NCI-H128 (cell line): ENCODE measurements around the gene HSD3B1.
"Not testable (repeated sequence)": the region's sequence is repeated elsewhere in the genome, so short reads cannot be mapped to it uniquely, and the experiment has no call there.

ENCODE experiments used
- DNase-seq: peaks from one replicate; lab custom pipeline; 2025; ENCODE audit not compliant: unreplicated experiment; lab: John Stamatoyannopoulos, UW

Gene HSD3B1

DNA sequence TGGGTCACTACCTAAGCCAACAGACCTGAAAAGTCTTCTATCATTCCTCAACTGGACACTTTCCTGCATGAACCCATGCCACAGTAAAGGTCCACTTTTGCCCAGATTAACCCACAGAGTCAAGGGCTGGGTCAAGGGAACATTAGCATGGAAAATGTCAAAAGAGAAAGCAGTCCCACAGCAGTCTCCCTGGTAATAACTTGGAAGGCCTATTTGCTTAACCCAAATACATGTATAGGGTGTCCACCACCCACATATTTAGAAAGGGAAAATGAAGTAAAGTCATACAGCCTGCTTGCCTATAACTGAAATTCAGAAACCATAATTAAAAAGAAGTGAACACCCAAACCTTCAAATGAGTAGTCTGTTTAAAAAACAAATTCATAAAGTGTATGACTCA, 16.1 kb upstream of the HSD3B1 start:
- no peak for DNase-seq

DNA sequence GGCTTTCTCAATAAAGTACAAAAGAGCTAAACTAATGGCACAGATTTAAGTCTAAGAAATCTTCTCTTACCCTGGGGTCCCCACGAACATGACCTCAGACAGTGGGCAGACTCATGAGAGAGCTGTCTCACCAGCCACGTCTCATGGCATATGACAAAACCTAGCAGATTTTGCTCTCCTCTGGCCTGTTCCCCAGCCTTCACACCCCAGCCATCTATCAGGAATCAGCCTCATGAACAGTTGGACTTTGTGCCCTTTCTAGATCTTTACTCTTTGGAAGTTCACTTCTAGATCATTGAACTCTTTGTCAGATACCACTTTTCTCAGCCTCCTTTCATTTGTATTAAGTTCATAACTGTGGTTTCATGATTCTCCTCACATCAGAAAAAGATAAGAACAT, 14.2 kb upstream of the HSD3B1 start:
- no peak for DNase-seq

- DNase-seq, result no peak
Observed at GRCh38 chr1:119504831-119505230, 2.2 kb upstream of the HSD3B1 start.

GRCh38 chr1:119510046-119510445, 3.0 kb downstream of the HSD3B1 start:
- no peak for DNase-seq

- no peak for DNase-seq
Observed at GRCh38 chr1:119515221-119515620, 8.2 kb downstream of the HSD3B1 start.

DNA sequence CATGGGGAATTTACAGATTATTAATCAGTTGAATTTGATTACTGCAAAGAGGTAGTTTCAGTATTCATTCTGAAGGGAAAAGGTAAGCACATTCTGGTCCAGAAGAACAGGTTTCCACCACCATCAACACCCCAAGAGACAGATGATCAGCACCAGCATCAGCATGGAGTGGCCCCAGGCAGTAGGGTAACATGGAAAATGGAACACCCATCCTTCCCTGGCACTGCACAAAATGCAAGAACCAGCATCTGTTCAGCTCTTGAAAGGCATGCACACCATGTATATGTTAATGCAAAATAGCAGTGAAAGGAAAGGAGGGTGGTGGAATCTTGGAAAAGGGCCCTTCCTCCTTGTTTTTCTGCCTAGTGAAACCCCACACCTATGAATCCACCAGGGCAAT, 9.2 kb downstream of the HSD3B1 start:
- DNase-seq, result no peak

DNA sequence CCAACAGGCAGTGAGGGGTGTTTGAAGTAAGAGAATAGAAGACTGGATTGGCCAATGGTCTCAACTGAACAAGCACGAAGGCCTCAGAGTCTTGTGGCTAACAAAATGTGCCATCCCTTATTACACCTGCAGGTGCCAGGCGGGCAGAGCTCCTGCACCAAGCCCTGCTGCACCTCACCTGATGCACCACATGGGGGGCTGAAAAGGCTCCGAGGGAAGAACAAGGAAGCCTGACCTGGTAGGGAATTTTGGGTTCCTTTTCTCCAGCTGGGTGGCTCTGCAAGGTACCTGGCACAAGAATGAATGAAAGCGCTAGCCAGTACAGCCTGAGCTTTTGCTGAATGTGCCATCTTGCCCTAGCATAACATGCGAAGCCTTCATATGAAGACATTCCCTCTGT, 9.7 kb downstream of the HSD3B1 start:
- no peak for DNase-seq

DNA sequence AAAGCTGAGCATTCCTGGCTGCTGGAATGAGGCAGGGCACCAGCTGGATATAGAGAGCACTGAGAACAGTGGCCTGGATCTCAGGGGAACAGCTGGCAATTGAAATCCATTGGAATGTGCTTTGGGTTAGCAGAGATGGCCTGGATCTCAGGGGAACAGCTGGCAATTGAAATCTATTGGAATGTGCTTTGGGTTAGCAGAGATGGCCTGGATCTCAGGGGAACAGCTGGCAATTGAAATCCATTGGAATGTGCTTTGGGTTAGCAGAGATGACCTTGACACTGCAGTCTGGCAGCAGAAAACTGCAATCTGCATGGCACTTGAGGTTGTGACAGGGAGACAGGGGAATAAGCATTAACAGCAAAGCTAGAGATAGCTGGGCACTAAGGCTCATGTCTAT, 10.7 kb downstream of the HSD3B1 start:
- DNase-seq, result not testable (repeated sequence)

GRCh38 chr1:119531606-119532323, 24.8 kb downstream of the HSD3B1 start:
- DNase-seq, result no peak

DNA sequence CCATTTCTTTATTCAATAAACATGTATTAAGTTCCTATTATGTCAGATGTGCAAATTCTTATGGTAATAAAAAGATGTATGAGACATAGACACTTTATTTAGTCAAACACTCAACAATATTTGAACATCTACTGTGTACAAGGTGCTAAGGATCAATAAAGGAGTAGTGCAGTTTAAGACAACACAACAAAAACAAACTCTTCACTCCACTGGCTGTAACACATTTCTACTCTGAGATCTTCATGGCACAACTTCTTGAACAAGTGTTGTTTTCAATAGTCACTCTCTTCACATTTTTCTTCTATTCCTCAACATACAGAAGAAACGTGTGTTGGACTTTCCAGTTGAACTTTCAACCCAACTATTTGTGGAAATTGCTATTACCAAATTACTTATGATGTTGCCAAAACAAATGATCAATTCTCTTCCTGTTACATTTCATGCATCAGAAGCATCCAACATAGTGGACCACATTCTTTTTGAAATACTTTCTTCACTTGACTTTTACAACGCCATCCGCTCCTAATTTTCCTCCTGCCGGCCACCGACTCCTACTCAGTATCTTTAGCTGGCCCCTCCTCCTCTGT, 25.4 kb downstream of the HSD3B1 start:
- no peak for DNase-seq

- DNase-seq, result no peak
Observed at GRCh38 chr1:119535381-119535780, 28.4 kb downstream of the HSD3B1 start.

- no peak for DNase-seq
Observed at GRCh38 chr1:119537966-119538365, 31.0 kb downstream of the HSD3B1 start.

GRCh38 chr1:119539636-119540035, 32.6 kb downstream of the HSD3B1 start:
- DNase-seq, result no peak

DNA sequence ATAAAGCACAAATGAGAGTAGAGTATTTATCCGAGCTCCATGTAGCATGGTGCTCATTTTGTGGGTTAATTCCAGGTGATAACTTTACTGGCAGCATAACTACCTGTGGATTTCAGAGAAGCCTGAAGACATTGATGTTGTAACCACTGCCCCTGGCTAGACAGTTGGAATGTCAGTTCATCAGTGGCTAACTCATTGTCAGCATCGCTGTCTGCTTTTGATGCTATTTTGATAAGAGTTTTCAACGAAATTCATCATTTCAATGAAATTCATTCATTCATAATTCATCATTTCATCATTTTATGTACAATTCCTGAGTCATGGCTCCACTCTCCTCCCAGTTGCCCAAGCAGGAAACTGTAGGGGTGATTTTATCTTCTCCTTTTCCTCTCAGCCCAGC, 34.4 kb downstream of the HSD3B1 start:
- no peak for DNase-seq

DNA sequence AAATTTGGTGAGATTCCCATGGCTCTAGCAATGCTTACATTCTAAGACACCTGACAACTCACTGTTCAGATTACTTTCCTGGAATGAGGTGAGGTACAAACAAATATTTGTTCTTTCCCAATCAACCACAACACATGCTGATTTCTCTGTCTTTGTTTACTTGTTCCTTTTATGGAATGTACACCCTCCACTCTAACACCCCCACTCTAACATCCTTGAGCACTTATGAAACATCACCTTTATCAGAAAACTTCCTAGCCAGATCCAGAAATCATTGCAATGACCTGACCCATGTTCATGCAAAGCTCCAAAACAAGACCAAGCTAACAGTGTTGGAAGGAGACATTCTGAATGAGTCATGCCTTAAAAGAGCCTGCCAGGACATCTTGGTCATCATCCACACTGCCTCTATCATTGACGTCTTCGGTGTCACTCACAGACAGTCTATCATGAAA, 35.5 kb downstream of the HSD3B1 start:
- no peak for DNase-seq

DNA sequence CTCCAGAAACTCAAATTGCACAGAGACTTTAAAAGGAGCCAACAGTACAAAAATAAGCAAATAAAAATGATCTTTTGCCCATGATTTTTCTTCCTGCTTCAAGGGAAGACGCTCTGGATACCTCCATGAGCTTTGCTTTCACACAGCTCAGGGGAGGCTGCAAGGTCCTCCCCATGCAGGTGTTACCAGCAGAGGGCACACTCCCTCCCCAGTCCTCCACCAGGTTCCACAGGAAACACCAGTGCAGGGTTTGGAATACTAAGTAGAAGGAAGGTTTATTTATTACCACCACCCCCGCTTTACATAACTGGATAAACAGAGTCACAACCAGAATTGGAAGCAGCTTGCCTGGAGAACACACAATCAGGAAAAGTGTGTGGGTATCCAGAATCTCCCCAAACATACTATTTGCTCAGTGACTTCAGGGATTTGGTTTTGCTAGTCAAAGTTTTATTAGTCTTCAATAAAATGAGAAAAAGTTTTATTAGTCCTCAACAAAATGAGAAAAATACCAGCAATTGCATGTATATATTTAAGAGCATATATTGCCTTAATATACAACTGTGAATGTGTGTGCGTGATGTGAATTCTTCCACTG, 37.3 kb downstream of the HSD3B1 start:
- no peak for DNase-seq

DNA sequence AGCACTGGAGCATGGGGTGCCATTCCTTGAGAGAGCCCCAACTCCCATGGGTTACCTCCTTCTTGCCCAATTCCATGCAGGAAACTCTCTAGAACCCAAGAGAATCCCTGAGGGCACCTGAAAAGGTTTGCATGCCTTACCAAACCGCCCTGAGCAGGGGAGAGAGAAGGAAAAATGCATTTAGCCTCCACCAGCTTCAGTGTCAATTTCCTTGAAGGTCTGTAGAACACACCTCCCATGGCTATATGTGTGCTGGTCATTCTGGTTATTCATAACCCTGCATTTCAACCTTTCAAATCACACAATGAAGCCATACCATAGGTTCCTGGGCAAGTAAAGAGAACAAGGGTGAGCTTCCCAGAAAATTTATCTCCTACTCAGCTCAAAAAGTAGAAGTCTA, 39.6 kb downstream of the HSD3B1 start:
- DNase-seq, result no peak

GRCh38 chr1:119547306-119547705, 40.3 kb downstream of the HSD3B1 start:
- no peak for DNase-seq

DNA sequence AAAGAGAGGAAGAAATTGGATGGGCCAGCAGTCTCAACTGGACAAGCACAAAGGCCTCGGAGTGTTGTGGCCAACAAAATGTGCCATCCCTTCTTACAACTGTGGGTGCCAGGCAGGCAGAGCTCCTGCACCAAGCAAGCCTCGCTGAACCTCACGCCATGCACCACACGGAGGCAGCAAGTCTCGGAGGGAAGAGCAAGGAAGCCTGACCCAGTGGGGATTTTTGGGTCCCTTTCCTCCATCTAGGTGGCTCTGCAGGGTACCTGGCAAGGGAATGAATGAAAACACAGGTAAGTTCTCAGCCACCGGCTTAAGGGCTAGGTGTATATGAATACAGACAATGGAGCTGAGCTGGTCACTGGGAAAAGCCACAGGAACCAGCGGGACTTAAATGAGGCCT, 40.8 kb downstream of the HSD3B1 start:
- DNase-seq, result no peak

DNA sequence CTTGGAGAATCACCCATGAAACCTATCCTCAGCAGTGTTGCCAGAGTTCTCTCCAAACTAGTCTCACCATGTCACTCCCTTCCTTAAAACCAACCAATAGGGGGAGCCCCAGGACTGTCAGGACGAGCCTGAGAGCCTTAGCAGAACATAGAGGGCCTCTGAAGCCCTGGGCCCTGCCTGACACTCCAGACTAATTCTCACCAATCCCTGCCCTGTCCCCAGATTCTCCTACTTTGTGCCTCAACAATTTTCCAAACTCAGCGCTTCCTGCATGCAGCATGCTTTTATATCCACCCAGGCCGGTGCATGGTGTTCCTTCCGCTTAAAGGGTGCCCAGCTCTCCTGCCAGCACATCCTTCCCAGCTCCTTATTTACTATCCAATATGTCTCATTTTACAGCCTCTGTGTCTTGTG, 42.7 kb downstream of the HSD3B1 start:
- DNase-seq, result peak; percentile 13

- DNase-seq, result no peak
Observed at GRCh38 chr1:119550381-119550780, 43.4 kb downstream of the HSD3B1 start.

DNA sequence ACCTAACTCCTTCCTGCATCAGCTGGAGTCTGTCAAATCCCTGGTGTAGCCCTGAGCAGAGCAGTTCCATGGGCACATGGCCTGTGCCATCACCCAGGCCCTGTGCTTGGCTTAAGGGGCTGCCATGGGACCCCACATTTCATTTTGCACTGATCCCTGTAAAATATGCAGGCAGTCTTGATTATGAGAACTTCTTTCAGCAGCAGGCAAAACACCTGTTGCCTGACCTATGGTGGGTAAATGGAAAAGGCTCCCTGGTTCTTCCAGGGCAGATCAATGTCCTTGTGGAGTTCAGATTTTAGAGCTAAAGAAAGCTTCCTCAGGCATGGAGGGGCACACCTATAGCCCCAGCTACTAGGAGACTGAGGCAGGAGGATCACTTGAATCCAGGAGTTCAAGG, 44.2 kb downstream of the HSD3B1 start:
- DNase-seq, result no peak

- not testable (repeated sequence) for DNase-seq
Observed at GRCh38 chr1:119552656-119553055, 45.6 kb downstream of the HSD3B1 start.
